Fibroblast of lung (primary cell): ENCODE results near the gene PPP1R10. TPM values are rescaled to one million over a fixed set of nuclear protein-coding genes. Genes with fewer than 3 reads are reported as not detected.
"Not testable (repeated sequence)": the region's sequence is repeated elsewhere in the genome, so short reads cannot be mapped to it uniquely, and the experiment has no call there.

Source experiments
- DNase-seq, 2 donors: peaks; one replicate each; pipeline versions ENCODE4 v3.0.0 to v3.0.0-alpha.2; 2010; ENCODE audit warnings: low read depth in 2 of 2
- H2AFZ ChIP-seq: 2 replicates; pipeline ENCODE4 v1.5.1; 2012; ENCODE audit warnings: low read length, control low read depth, inconsistent platforms
- H3K27ac ChIP-seq: 2 replicates; pipeline ENCODE4 v1.5.1; 2011; ENCODE audit warnings: low read length, control low read depth; ENCODE audit not compliant: insufficient read depth
- H3K27me3 ChIP-seq: 2 replicates; pipeline ENCODE4 v1.5.1; 2011; ENCODE audit warnings: mild to moderate bottlenecking, low read length; ENCODE audit not compliant: control insufficient read depth, insufficient read depth
- H3K36me3 ChIP-seq: 2 replicates; pipeline ENCODE4 v1.5.1; 2011; ENCODE audit warnings: low read length; ENCODE audit not compliant: control insufficient read depth, insufficient read depth
- H3K4me1 ChIP-seq: 2 replicates; pipeline ENCODE4 v1.5.1; 2011; ENCODE audit warnings: low read length; ENCODE audit not compliant: control insufficient read depth, insufficient read depth; ENCODE audit errors: extremely low read depth
- H3K4me2 ChIP-seq: 2 replicates; pipeline ENCODE4 v1.5.1; 2011; ENCODE audit warnings: low read length, control low read depth; ENCODE audit not compliant: insufficient read depth; ENCODE audit errors: extremely low read depth
- H3K4me3 ChIP-seq, 4 experiments: fragments of 200-600 bp in 1 of 4; sonication (generic) in 1 of 4; replicated peaks in 1 of 4; 2 replicates each; pipeline ENCODE4 v1.5.1; 2011 to 2016; ENCODE audit warnings: low read length in 4 of 4, low read depth in 3 of 4, mild to moderate bottlenecking in 3 of 4, control low read depth in 2 of 4, inconsistent platforms in 1 of 4, mixed read lengths in 1 of 4; ENCODE audit not compliant: insufficient read depth in 1 of 4; ENCODE audit errors: control extremely low read depth in 1 of 4
- H3K79me2 ChIP-seq: 2 replicates; pipeline ENCODE4 v1.5.1; 2012; ENCODE audit warnings: mild to moderate bottlenecking, low read length, inconsistent platforms; ENCODE audit not compliant: control insufficient read depth, insufficient read depth
- H3K9ac ChIP-seq: 2 replicates; pipeline ENCODE4 v1.5.1; 2011; ENCODE audit warnings: mild to moderate bottlenecking, low read length, control low read depth; ENCODE audit not compliant: insufficient read depth
- H3K9me3 ChIP-seq: 2 replicates; pipeline ENCODE4 v1.5.1; 2012; ENCODE audit warnings: low read depth, low read length; ENCODE audit not compliant: control insufficient read depth, insufficient read depth
- H4K20me1 ChIP-seq: 2 replicates; pipeline ENCODE4 v1.5.1; 2011; ENCODE audit warnings: low read length; ENCODE audit not compliant: control insufficient read depth, insufficient read depth; ENCODE audit errors: extremely low read depth
- CTCF ChIP-seq, 2 donors: IDR thresholded peaks in 1 of 2; conservative IDR thresholded peaks in 1 of 2; 1 replicate in 1 of 2; 2 replicates in 1 of 2; pipeline ENCODE4 v1.5.1; 2011 to 2012; ENCODE audit warnings: low read length in 2 of 2, control low read depth in 1 of 2, inconsistent platforms in 1 of 2, low read depth in 1 of 2, mild to moderate bottlenecking in 1 of 2
- EZH2 ChIP-seq: IDR thresholded peaks from 2 replicates; pipeline ENCODE4 v1.5.1; 2012; ENCODE audit warnings: low read length, control low read depth, mild to moderate bottlenecking; ENCODE audit errors: missing control alignments
- polyA plus RNA-seq, 2 donors: library from polyadenylated mRNA; depleted of rRNA in 1 of 2; stranded (reverse) in 1 of 2; unstranded in 1 of 2; fragments of >200 nt; gene quantifications; 2 replicates each; pipeline ENCODE4 v1.2.1, GENCODE V29; 2011 to 2012; ENCODE audit warnings: missing spikeins in 1 of 2
- total RNA-seq: library from RNA; depleted of rRNA; stranded (reverse); fragments of >200 nt; gene quantifications from 2 replicates; pipeline ENCODE4 v1.2.1, GENCODE V29; 2014

PPP1R10 gene
- total and polyA plus RNA-seq, 2 donors (not counting 1 experiment from before 2014, with no cell fraction given): 25.2 to 28.2 TPM

- Histone ChIP-seq H3K27ac (no peak overlapping the region), H3K27me3 (no peaks in the 10 kb centered on the region), H3K79me2 (no peaks in the 10 kb centered on the region), H4K20me1 (no peaks in the 10 kb centered on the region), H3K4me2 (no peak overlapping the region), H3K4me1 (no peaks in the 10 kb centered on the region), H3K9ac (no peak overlapping the region), H3K36me3 (peaks cover 29% of the 10 kb centered on the region), H3K9me3 (no peaks in the 10 kb centered on the region), H2AFZ (no peak overlapping the region), H3K4me3 (no peak overlapping the region)
- TF ChIP-seq CTCF (conservative IDR thresholded peaks at IDR 0.05 in 1 of 2, IDR thresholded peaks at IDR 0.05 in 1 of 2; ENCODE audit: low read depth in 1 of 2, low read length in 2 of 2) (no peak), EZH2 (no peak)
- DNase-seq: no peak
Observed at GRCh38 chr6:30598912-30599624, 18.0 kb downstream of the PPP1R10 start.

GRCh38 chr6:30597315-30598144 is 19.5 kb downstream of the PPP1R10 start:
- not testable (repeated sequence) for H3K9me3 ChIP-seq, H4K20me1 ChIP-seq, H3K4me2 ChIP-seq, H3K4me1 ChIP-seq, H3K4me3 ChIP-seq, H3K27me3 ChIP-seq, H3K9ac ChIP-seq, H3K79me2 ChIP-seq, H3K27ac ChIP-seq, H2AFZ ChIP-seq
- TF ChIP-seq CTCF (conservative IDR thresholded peaks at IDR 0.05 in 1 of 2, IDR thresholded peaks at IDR 0.05 in 1 of 2; ENCODE audit: low read depth in 1 of 2, low read length in 2 of 2): peak; percentile 74 to 84
- peak; percentile 68 to 80 for DNase-seq
- peaks cover 21% of the 10 kb centered on the region for H3K36me3 ChIP-seq

- H3K27ac ChIP-seq: peak overlapping the region; percentile 6
- TF ChIP-seq EZH2 (no peak), CTCF (conservative IDR thresholded peaks at IDR 0.05 in 1 of 2, IDR thresholded peaks at IDR 0.05 in 1 of 2; ENCODE audit: low read depth in 1 of 2, low read length in 2 of 2) (no peak)
- H3K4me2 ChIP-seq: no peak overlapping the region
- H2AFZ ChIP-seq: no peak overlapping the region
- no peak overlapping the region for H3K9ac ChIP-seq
- H3K4me3 ChIP-seq: no peak overlapping the region
- no peaks in the 10 kb centered on the region for H3K79me2 ChIP-seq
- H3K4me1 ChIP-seq: peaks cover 9% of the 10 kb centered on the region
- no peaks in the 10 kb centered on the region for H3K27me3 ChIP-seq
- no peaks in the 10 kb centered on the region for H3K9me3 ChIP-seq
- H4K20me1 ChIP-seq: no peaks in the 10 kb centered on the region
- H3K36me3 ChIP-seq: peaks cover 13% of the 10 kb centered on the region
- no peak for DNase-seq
Observed at GRCh38 chr6:30592287-30592686, 24.8 kb downstream of the PPP1R10 start.
